OCI-LY3 (cell line): ENCODE data around the gene FUT2.

Experiments used
- CTCF ChIP-seq: fragments of 200-600, 300-600 bp; sonication (generic); IDR thresholded peaks from 2 replicates; pipeline ENCODE4 v1.5.1; 2014; ENCODE audit warnings: antibody characterized with exemption, low read length, low read depth
- EZH2phosphoT487 ChIP-seq: fragments of 200-600 bp; shearing (Covaris generic); IDR thresholded peaks from 2 replicates; pipeline ENCODE4 v1.6.1; 2018; ENCODE audit warnings: antibody characterized with exemption, mixed run types, low read depth

GRCh38 chr19:48741129-48741999 is 45.6 kb downstream of the FUT2 start:
- TF ChIP-seq CTCF (no peak), EZH2phosphoT487 (no peak)
